MM.1S (cell line): ENCODE results near the gene SDCCAG8.

Experiments
- CTCF ChIP-seq: fragments of 300-600 bp; sonication (generic); IDR thresholded peaks from 2 replicates; pipeline ENCODE4 v1.5.1; 2016; ENCODE audit warnings: antibody characterized with exemption, low read length, mixed read lengths
- EZH2 ChIP-seq: fragments of 300-600 bp; sonication (generic); optimal IDR thresholded peaks from 2 replicates; pipeline ENCODE3; 2017; ENCODE audit warnings: low read depth, mild to moderate bottlenecking, antibody characterized with exemption, low read length, mixed read lengths

GRCh38 chr1:243432136-243432535, 176.3 kb downstream of the SDCCAG8 start:
- TF ChIP-seq EZH2, result no peak
- no peak for TF ChIP-seq CTCF
